GM21526 (cell line): ENCODE data around the gene GFRA4.
"Not testable (repeated sequence)": the region's sequence is repeated elsewhere in the genome, so short reads cannot be mapped to it uniquely, and the experiment has no call there.

Experiments
- ATAC-seq: cut with Tn5 transposase; IDR thresholded peaks from one replicate; pipeline ENCODE4 v1.9.1; 2021; ENCODE audit warnings: moderate library complexity; ENCODE audit not compliant: unreplicated experiment, low FRiP score

The GFRA4 gene

DNA sequence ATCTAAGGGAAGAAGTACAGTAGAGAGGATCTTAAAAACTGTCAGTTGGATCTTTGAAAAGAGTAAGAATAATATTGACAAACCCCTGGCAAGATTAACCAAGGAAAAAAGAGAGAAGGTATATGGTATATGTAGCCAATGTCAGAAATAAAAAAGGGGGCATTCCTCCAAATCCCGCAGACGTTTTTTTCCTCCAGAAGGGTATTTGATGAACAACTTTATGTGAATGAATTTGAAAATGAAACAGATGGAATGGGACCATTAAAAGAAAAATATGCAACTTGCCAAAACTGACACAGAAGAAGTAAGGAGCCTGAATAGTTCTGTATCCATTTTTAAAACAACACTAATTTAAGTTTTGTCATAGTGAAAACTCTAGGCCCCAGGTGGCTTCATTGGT lies 35.7 kb downstream of the GFRA4 start:
- ATAC-seq: no peak

DNA sequence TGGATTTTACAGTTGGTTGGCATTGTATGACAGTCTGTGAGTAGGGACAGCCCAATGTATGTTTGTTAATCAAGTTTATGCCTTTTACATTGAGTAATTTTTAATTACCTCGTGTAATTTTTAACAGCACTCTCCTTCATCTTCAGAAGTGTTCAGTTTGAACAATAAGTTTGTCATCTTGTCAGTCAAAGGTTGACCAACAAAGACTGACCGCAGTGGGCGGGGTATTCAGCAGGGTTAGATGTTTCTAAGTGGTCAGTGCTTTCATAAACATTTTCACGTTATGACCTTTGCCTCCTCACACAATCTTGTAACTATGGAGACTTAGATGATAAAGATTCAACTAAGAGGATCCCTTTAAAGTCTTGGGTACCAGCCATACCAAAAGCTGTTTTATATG lies 40.8 kb downstream of the GFRA4 start:
- ATAC-seq: no peak

DNA sequence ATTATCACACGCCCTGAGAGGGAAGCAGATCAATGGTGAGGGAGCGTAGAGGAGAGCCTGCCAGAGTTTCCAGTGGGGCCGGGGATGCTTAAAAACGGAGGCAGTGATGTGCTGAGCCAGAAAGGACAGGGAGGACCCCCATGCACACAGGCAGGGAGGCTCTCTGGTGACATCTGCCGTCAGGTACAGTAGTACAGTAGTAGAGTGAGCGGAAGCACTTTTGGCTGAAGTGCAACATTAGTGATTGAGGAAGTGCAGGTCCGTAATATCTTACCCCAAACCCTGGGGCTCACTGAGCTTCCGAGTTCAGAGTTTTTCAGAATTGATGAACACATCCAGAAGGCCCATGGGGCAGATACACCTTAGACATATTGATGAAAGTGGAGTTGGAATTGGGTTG lies 42.1 kb downstream of the GFRA4 start:
- no peak for ATAC-seq

DNA sequence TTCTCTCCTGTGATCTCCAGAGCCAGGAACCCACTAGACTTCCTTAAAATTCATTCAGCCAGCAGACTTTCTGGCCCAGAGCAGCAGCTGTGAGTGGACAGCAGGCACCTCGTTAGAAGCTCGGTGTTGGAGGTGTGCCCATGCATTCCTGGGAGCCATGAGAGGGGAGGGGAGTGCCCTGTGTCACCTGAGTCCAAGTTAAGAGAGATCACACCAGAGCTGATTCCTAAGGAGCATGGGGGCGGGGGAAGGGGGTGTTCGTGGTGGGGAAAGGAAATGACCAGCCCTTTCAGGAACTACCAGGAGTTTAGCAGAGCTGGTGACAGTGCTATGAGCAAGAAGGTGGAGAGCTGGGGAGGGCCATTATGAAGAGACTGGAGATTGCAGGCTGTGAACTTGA lies 46.9 kb downstream of the GFRA4 start:
- no peak for ATAC-seq

DNA sequence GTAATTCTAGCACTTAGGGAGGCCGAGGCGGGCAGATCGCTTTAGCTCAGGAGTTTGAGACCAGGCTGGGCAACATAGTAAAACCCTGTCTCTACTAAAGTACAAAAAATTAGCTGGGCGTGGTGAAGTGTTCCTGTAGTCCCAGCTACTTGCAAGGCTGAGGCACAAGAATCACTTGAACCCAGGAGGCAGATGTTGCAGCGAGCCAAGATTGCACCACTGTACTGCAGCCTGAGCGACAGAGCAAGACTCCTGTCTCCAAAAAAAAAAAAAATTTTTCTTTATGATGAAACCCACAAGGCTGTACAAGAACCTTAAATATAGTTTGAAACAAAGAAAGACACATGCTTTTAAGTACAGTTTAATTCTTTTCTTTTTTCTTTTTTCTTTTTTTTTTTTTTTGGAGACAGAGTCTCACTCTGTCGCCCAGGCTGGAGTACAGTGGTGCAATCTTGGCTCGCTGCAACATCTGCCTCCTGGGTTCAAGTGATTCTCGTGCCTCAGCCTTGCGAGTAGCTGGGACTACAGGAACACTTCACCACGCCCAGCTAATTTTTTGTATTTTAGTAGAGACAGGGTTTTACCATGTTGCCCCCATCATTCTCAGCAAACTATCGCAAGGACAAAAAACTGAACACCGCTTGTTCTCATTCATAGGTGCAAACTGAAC lies 47.9 kb downstream of the GFRA4 start:
- not testable (repeated sequence) for ATAC-seq

DNA sequence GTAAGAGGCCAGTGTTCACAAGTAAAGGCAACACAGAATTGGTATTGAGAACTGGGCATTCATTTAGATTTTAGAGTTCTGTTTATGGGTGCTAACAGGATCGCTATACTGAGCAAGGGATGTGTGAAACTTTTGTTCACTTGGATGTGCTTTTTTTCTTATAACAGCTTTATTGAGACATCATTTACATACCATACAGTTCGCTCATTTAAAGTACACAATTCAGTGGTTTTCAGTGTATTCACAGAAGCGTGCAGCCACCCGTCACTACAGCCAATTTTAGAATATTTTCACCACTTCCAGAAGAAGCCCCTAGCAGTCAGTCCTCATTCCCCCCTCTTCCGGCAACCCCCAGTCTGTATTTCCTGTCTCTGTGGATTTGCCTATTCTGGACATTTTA lies 48.7 kb downstream of the GFRA4 start:
- no peak for ATAC-seq

DNA sequence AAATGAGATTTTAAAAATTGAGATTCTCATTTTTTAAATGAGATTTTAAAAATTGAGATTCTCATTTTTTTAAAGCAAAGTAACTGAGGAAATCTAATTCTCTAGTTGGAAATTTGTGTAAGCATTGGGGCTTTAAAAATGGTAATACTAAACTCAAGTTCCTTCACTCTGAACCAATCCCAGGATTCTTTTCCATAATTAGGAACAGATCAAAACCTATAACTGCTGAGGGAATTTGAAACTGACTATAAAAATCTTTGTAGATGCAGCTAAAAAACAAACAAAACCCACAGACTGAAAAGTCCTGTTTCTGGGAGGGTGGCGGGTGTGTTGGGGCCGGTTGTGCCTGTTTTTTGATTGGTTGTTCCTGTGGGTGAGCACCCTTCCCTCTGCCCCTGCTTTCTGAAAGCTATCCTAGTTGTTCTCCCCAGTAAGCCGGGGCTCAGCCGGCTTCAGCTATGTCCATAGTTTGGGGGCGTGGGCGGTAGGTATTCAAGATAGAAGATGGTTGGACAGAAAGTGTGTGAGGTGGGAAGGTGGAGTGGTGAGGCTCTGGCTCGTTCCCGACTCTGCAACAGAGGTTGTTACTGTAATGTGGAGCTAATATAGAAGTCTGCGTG lies 49.3 kb downstream of the GFRA4 start:
- no peak for ATAC-seq

DNA sequence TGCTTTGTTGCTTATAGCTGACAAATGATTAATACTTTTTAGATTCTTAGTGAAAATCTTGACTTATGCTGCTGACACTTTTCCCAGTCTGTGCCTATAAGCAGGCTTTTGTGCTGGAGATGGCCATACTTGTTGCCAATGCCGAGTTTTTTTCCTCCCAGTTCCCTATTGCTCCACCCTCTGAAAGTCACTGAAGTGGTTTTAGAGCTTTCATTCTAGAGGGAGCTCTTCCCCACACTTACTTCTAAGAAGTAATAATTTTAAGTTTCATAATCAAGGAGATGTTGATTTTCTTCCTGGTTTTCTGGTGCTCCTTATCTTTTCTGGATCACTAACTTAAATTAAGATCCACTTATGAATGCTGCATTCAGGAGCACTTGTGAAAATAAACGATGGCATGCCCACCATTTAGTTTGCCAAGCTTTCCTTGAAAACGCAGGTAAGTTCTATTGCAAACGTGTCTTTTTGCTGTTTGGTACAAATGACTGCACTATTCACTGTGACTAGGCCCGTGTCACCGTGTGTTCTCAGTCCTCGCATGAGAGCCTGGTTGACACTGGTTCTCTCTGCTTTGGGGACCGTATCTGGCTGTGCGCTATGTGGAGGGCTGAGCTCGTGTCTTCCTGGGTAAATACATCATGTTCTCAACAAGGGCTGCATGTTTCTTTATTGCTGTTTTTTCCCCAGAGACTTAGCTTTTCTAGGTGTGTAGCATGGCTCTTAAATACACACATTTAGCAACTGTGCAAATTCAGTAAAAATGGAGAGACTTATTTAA lies 50.2 kb downstream of the GFRA4 start:
- ATAC-seq: no peak

DNA sequence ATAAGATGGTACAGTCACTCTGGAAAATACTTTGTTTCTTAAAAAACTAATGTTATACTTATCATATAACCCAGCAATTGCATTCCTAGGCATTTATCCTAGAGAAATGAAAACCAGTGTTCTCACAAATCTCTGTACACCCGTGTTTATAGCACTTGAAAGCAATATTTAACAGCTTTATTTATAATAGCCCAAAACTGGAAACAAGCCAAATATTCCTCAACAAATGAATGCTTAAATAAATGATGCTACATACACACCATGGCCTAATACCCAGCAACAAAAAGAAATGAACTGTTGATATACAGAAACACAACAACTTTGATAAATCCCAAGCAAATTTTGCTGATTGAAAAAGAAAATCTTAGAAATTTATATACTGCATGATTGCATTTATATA lies 51.3 kb downstream of the GFRA4 start:
- ATAC-seq: no peak
